Fibroblast of the conjunctiva (primary cell): Measurements from ENCODE around the gene SLC51B.
A peak's percentile ranks its signal among the peaks of the same experiment; 100 is the strongest.

Experiments
- DNase-seq: peaks from one replicate; pipeline ENCODE4 v3.0.0-alpha.2; 2010; ENCODE audit warnings: low read depth

SLC51B gene

DNA sequence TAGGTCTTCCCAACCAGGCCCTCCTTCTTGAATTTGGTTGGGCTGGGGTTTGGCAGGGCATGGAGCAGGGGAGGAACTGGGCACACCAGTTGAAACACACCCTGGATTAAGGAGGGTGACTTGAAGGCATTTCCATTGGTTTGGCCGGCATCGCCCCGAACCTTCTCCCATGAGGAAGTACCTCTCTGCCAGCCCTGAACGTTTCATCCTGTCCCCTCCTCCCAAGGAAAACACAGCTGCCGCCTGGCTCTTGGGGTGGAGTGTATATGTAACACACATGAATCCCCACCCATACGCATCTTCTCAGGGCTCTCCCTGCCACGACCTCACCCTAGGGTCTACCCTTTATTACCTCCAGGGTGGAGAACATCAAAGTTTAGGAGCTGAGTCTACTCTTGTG, 55.3 kb downstream of the SLC51B start:
- DNase-seq: no peak

DNA sequence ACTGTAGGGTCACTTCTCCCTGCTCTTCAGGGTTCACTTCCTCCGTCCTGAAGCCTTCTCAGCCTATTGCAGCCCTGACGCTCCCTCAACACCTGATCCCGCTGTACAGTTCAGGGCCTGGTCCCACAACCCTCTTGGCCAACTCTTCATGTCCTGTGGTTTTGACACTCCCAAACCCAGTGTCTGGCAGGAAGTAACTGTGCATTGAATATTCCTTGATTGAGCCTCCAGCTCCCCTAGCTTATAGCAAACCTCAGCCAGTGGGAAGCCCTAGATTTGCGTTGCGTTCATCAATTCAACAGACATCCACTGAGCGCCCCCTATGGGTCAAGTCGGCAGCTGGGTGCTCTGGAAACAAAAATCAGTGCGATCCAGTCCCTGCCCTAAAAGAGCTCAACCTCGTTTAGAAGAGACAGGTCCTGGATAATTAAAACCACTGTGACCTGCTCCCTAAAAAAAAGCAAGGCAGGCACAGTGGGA, 56.3 kb downstream of the SLC51B start:
- DNase-seq: peak; percentile 51

DNA sequence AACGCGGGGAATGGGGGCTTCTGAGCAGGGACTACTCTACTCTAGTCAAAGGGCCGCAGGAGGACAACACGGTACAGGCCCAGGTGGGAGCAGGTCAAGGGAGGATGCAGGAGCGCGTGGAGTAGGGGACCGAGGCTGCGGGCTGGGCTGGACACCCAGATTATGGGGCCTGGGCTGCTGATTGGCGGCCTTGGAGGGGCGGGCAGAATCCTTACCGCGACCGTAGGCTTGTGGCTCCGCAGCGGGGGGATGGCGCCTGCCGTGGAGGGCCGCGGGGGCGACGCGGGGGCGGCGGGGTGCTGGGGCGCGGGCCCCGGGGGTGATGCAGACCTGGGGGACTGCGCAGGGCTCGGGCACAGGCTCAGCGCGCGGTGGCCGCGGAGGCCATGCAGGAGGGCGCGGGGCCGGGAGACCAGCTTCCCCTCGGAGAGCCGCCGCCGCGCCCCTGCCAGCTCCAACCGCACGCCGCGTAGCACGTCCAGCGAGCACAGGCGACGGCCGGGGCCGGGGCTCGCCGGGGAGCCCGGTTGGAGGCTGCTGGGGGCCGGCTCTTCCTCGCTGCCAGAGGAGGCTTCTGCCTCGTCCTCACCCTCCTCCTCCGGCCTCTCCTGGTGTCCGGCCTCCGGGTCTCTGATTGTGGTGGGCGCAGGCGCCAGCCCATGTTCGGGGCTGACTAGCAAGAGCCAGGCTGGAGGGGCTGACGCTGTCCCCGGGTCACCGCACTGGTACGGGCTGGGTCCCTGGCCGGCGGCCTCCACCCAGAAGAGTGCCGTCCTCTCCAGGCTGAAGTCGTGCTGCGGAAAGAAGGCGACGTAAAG, 56.9 kb downstream of the SLC51B start:
- DNase-seq: no peak

DNA sequence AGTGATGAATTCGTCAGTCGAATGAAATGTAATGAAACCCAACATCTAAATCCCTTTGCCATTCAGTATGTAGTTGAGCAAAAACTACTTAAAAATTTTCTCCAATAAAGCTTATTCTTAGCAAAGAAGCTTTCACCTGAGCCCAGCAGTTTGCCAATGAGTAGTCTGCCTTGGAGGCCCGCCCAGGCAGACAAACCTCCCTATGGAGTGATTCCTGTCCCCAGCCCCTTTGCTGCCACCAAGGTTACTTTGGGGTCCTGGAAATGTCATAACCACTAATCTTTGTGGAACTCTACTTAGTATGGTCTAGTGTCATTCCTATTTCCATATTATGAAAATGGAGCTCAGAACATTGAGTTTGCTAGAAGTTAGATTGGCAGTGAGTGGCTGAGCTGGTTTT, 57.7 kb downstream of the SLC51B start:
- no peak for DNase-seq
